Caco-2 (cell line): ENCODE results near the gene ACTG1. TPM values are rescaled to one million over a fixed set of nuclear protein-coding genes. Genes with fewer than 3 reads are reported as not detected.

Experiments
- BruUV-seq: library from RNA; stranded (reverse); fragments of 400-500 nt; replicated peaks from 2 replicates; lab custom pipeline; 2021; lab: Mats Ljungman, UMichigan
- CTCF ChIA-PET: fragments of 300-600 bp; sonication (Branson Sonifier 250); formaldehyde crosslinking; loops from one replicate; lab custom pipeline; 2022; ENCODE audit warnings: antibody characterized with exemption; lab: Charles Lee
- POLR2A ChIA-PET: fragments of 300-600 bp; sonication (Branson Sonifier 250); formaldehyde crosslinking; loops from one replicate; lab custom pipeline; 2022; ENCODE audit warnings: antibody characterized with exemption; lab: Charles Lee
- DNase-seq, 2 experiments: peaks; one replicate each; pipeline versions ENCODE4 v3.0.0 to v3.0.0-alpha.2; 2020 to 2022
- H3K27me3 ChIP-seq: replicated peaks from 2 replicates; pipeline ENCODE4 v1.6.0; 2011; ENCODE audit warnings: low read length; ENCODE audit not compliant: control insufficient read depth, insufficient read depth
- H3K36me3 ChIP-seq: 2 replicates; pipeline ENCODE4 v1.5.1; 2011; ENCODE audit warnings: low read length; ENCODE audit not compliant: control insufficient read depth, insufficient read depth
- H3K4me1 ChIP-seq: fragments of 250-450 bp; sonication (Bioruptor Pico); 2 replicates; pipeline ENCODE4 v1.5.1; 2020; ENCODE audit warnings: mild to moderate bottlenecking
- H3K4me3 ChIP-seq: 2 replicates; pipeline ENCODE4 v1.5.1; 2011; ENCODE audit warnings: low read depth, mild to moderate bottlenecking, control low read depth, low read length
- H3K9me3 ChIP-seq: fragments of 250-450 bp; sonication (Bioruptor Pico); 2 replicates; pipeline ENCODE4 v1.5.1; 2020; ENCODE audit warnings: mild to moderate bottlenecking, moderate library complexity
- H3K27ac Mint-ChIP-seq: one replicate; pipeline ENCODE4 v1.8.0; 2022; ENCODE audit warnings: mixed read lengths; ENCODE audit not compliant: unreplicated experiment
- H3K27me3 Mint-ChIP-seq: one replicate; pipeline ENCODE4 v1.8.0; 2022; ENCODE audit warnings: mixed read lengths; ENCODE audit not compliant: insufficient read depth, unreplicated experiment
- H3K36me3 Mint-ChIP-seq: one replicate; pipeline ENCODE4 v1.8.0; 2022; ENCODE audit warnings: mild to moderate bottlenecking, mixed read lengths; ENCODE audit not compliant: insufficient read depth, unreplicated experiment
- H3K4me1 Mint-ChIP-seq: one replicate; pipeline ENCODE4 v1.8.0; 2022; ENCODE audit warnings: low read depth, mixed read lengths; ENCODE audit not compliant: unreplicated experiment
- H3K4me3 Mint-ChIP-seq: one replicate; pipeline ENCODE4 v1.8.0; 2022; ENCODE audit warnings: mild to moderate bottlenecking, moderate library complexity, mixed read lengths; ENCODE audit not compliant: unreplicated experiment
- H3K9me3 Mint-ChIP-seq: one replicate; pipeline ENCODE4 v1.8.0; 2022; ENCODE audit warnings: mixed read lengths; ENCODE audit not compliant: unreplicated experiment
- intact Hi-C: fragments of 100-400 bp; cut with micrococcal nuclease; formaldehyde crosslinking; loops from one replicate; pipeline ENCODE4 v1.10.0; 2022; ENCODE audit not compliant: unreplicated experiment
- total RNA-seq: library from RNA; stranded (reverse); gene quantifications from 2 replicates; pipeline ENCODE4 v1.2.3, GENCODE V29; 2022
- TF ChIP-seq, protein P1 (sequence below), 2 experiments: fragments of 200-600 bp in 1 of 2; IDR thresholded peaks; 1 replicate in 1 of 2; 2 replicates in 1 of 2; pipeline versions ENCODE4 v1.5.1 to v1.8.0; 2011 to 2022; ENCODE audit warnings: antibody characterized with exemption in 1 of 2, control low read depth in 1 of 2, inconsistent platforms in 1 of 2, low read depth in 1 of 2, low read length in 1 of 2, mild to moderate bottlenecking in 1 of 2, moderate library complexity in 1 of 2; ENCODE audit not compliant: insufficient read depth in 1 of 2, severe bottlenecking in 1 of 2, unreplicated experiment in 1 of 2

Gene ACTG1
- total RNA-seq, 1 experiment from 2014 or later: 1,436 TPM

GRCh38 chr17:81515530-81516041 lies 3.0 kb upstream of the ACTG1 start:
- Mint-ChIP-seq H3K9me3 (no peaks in the 10 kb centered on the region), H3K4me1 (peaks cover 24% of the 10 kb centered on the region), H3K27ac (peak overlapping the region; percentile 94), H3K27me3 (no peaks in the 10 kb centered on the region), H3K4me3 (peak overlapping the region; percentile 92), H3K36me3 (peaks cover 66% of the 10 kb centered on the region)
- H3K4me1 ChIP-seq: peaks cover 42% of the 10 kb centered on the region
- no TSS peak for BruUV-seq
- CTCF ChIA-PET: interaction anchor here (0.6 to 1.2 kb wide), 2 partner anchors 31 to 355 kb away, joined by 3 read pairs; no protein-coding TSS in a partner anchor
- H3K36me3 ChIP-seq: peaks cover 16% of the 10 kb centered on the region
- intact Hi-C loops: loop anchor here (10.0 kb wide), 1 partner anchor 121 kb away; the partner anchor contains the start of gene BAHCC1
- DNase-seq: peak; percentile 4 to 49
- H3K27me3 ChIP-seq: no peaks in the 10 kb centered on the region
- H3K9me3 ChIP-seq: no peaks in the 10 kb centered on the region
- TF ChIP-seq, protein P1, sequence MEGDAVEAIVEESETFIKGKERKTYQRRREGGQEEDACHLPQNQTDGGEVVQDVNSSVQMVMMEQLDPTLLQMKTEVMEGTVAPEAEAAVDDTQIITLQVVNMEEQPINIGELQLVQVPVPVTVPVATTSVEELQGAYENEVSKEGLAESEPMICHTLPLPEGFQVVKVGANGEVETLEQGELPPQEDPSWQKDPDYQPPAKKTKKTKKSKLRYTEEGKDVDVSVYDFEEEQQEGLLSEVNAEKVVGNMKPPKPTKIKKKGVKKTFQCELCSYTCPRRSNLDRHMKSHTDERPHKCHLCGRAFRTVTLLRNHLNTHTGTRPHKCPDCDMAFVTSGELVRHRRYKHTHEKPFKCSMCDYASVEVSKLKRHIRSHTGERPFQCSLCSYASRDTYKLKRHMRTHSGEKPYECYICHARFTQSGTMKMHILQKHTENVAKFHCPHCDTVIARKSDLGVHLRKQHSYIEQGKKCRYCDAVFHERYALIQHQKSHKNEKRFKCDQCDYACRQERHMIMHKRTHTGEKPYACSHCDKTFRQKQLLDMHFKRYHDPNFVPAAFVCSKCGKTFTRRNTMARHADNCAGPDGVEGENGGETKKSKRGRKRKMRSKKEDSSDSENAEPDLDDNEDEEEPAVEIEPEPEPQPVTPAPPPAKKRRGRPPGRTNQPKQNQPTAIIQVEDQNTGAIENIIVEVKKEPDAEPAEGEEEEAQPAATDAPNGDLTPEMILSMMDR (IDR thresholded peaks at IDR 0.05; ENCODE audit: insufficient read depth in 1 of 2, low read depth in 1 of 2, low read length in 1 of 2, severe bottlenecking in 1 of 2, unreplicated experiment in 1 of 2): no peak
- H3K4me3 ChIP-seq: peak overlapping the region; percentile 72
- POLR2A ChIA-PET: interaction anchor here (0.6 to 1.1 kb wide), 3 partner anchors 15 to 121 kb away, joined by 3 to 4 read pairs (median 4); partner anchors contain the start of gene BAHCC1

- CTCF ChIA-PET: interaction anchor here (0.6 to 1.2 kb wide), 3 partner anchors 7 to 355 kb away, joined by 3 to 7 read pairs (median 3); no protein-coding TSS in a partner anchor
- peak; percentile 90 to 92 for DNase-seq
Measured at GRCh38 chr17:81514739-81515529, 2.3 kb upstream of the ACTG1 start.

DNA sequence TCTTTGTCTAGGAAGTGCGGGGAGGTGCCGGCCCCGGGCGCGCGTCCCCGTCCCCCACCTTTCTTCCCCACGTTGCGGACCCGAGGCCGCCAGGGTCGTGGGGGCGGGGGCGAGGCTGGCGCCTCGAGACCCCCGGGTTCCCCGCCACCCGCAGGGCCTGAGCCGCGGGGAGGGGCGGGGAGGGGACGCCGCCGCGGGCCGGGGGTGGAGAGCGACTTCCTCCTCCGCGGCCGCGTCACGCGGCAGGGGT lies 1.8 kb upstream of the ACTG1 start:
- intact Hi-C loops: loop anchor here (10.0 kb wide), 1 partner anchor 120 kb away; the partner anchor contains the start of gene BAHCC1
- peak overlapping the region; percentile 96 for H3K27ac Mint-ChIP-seq
- POLR2A ChIA-PET: interaction anchor here (0.9 to 2.3 kb wide), 3 partner anchors 14 to 523 kb away, joined by 3 to 12 read pairs (median 8); partner anchors contain the start of gene DCXR

More at GRCh38 chr17:81514739-81515529, 2.3 kb upstream of the ACTG1 start:
- Mint-ChIP-seq H3K27ac (peak overlapping the region; percentile 96), H3K9me3 (no peaks in the 10 kb centered on the region), H3K27me3 (no peaks in the 10 kb centered on the region), H3K4me1 (peaks cover 28% of the 10 kb centered on the region), H3K4me3 (peak overlapping the region; percentile 92), H3K36me3 (peaks cover 72% of the 10 kb centered on the region)
- H3K4me3 ChIP-seq: peak overlapping the region; percentile 72
- peaks cover 18% of the 10 kb centered on the region for H3K36me3 ChIP-seq
- intact Hi-C loops: loop anchor here (10.0 kb wide), 1 partner anchor 120 kb away; the partner anchor contains the start of gene BAHCC1
- H3K9me3 ChIP-seq: no peaks in the 10 kb centered on the region
- H3K27me3 ChIP-seq: no peaks in the 10 kb centered on the region
- BruUV-seq: no TSS peak
- TF ChIP-seq, protein P1 (IDR thresholded peaks at IDR 0.05; ENCODE audit: insufficient read depth in 1 of 2, low read depth in 1 of 2, low read length in 1 of 2, severe bottlenecking in 1 of 2, unreplicated experiment in 1 of 2): no peak
- peaks cover 42% of the 10 kb centered on the region for H3K4me1 ChIP-seq
- POLR2A ChIA-PET: interaction anchor here (0.6 to 1.1 kb wide), 3 partner anchors 15 to 121 kb away, joined by 3 to 4 read pairs (median 4); partner anchors contain the start of gene BAHCC1

More for the DNA sequence above, 1.8 kb upstream of the ACTG1 start:
- H3K4me1 ChIP-seq: peaks cover 44% of the 10 kb centered on the region
- H3K36me3 ChIP-seq: peaks cover 18% of the 10 kb centered on the region
- no peaks in the 10 kb centered on the region for H3K9me3 ChIP-seq
- H3K36me3 Mint-ChIP-seq: peaks cover 74% of the 10 kb centered on the region
- peaks cover 33% of the 10 kb centered on the region for H3K4me1 Mint-ChIP-seq
- H3K4me3 ChIP-seq: peak overlapping the region; percentile 72
- TF ChIP-seq, protein P1 (IDR thresholded peaks at IDR 0.05; ENCODE audit: insufficient read depth in 1 of 2, low read depth in 1 of 2, low read length in 1 of 2, severe bottlenecking in 1 of 2, unreplicated experiment in 1 of 2): no peak
- CTCF ChIA-PET: interaction anchor here (1.3 kb wide), 1 partner anchor 30 kb away, joined by 3 read pairs; no protein-coding TSS in a partner anchor
- no peaks in the 10 kb centered on the region for H3K27me3 Mint-ChIP-seq
- BruUV-seq: no TSS peak
- no peaks in the 10 kb centered on the region for H3K27me3 ChIP-seq
- DNase-seq: no peak
- H3K9me3 Mint-ChIP-seq: no peaks in the 10 kb centered on the region
- H3K4me3 Mint-ChIP-seq: peak overlapping the region; percentile 92
